ENCODE results near the gene ABCD1.

Gene ABCD1

DNA sequence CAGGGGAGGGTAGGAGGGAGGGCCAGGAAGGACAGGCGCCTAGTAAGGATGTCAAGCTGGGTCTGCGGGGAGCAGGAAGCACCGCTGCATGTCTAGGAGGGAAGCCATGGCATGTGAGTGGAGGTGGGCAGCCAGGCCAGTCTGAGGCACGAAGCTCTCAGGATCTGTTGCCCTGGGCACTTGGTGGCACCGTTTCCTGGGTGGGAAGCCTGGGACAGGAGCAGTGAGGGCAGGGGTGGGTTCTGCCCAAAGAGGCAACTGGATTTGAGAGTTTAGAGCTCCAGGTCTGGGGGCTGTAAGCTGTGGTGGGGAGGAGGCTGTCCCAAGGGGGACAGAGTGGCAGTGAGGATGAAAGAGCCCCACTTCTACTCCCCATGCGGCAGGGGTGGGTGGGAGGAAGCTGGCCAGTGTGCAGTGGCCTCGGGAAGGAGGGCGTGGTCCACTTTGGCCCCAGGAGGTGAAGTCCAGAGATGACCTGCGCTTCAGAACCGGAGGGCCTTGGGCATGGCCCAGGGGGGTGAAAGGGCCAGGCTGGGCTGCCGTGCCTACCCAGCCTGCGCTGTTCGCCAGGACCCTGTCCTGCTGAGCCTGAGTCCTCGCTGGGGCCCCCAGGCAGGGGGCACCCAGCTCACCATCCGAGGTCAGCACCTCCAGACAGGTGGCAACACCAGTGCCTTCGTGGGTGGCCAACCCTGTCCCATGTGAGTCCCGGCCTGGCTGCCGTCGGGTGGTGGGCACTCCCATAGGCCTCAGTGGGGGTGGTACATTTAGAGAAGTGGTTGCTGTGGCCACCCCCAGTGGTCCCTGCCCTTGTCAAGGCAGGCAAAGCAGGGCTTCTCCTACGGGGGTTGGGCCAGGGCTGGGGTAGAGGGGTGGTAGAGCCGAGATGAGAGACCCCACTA lies 47.9 kb downstream of the ABCD1 start:
- DNase-seq (ENCODE audit: low spot score) = no peak

DNA sequence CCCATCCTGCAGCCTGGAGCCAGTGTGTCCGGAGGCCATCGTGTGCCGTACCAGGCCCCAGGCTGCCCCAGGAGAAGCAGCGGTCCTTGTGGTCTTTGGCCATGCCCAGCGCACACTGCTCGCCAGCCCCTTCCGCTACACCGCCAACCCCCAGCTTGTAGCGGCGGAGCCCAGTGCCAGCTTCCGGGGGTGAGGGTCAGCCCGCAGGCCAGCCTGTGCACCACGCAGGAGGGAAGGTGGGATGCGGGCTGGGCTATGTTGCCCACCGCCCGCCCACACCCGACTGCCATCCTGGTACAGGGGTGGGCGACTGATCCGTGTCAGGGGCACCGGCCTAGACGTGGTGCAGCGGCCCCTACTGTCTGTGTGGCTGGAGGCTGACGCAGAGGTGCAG lies 48.6 kb downstream of the ABCD1 start:
- TF ChIP-seq, protein P1, sequence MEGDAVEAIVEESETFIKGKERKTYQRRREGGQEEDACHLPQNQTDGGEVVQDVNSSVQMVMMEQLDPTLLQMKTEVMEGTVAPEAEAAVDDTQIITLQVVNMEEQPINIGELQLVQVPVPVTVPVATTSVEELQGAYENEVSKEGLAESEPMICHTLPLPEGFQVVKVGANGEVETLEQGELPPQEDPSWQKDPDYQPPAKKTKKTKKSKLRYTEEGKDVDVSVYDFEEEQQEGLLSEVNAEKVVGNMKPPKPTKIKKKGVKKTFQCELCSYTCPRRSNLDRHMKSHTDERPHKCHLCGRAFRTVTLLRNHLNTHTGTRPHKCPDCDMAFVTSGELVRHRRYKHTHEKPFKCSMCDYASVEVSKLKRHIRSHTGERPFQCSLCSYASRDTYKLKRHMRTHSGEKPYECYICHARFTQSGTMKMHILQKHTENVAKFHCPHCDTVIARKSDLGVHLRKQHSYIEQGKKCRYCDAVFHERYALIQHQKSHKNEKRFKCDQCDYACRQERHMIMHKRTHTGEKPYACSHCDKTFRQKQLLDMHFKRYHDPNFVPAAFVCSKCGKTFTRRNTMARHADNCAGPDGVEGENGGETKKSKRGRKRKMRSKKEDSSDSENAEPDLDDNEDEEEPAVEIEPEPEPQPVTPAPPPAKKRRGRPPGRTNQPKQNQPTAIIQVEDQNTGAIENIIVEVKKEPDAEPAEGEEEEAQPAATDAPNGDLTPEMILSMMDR (IDR thresholded peaks at IDR 0.05; ENCODE audit: extremely low read depth, missing control alignments) = no peak
- no peak for DNase-seq (ENCODE audit: low spot score)

More for the DNA sequence above, 47.9 kb downstream of the ABCD1 start:
- TF ChIP-seq, protein P1 (IDR thresholded peaks at IDR 0.05; ENCODE audit: extremely low read depth, missing control alignments) = no peak

DNA sequence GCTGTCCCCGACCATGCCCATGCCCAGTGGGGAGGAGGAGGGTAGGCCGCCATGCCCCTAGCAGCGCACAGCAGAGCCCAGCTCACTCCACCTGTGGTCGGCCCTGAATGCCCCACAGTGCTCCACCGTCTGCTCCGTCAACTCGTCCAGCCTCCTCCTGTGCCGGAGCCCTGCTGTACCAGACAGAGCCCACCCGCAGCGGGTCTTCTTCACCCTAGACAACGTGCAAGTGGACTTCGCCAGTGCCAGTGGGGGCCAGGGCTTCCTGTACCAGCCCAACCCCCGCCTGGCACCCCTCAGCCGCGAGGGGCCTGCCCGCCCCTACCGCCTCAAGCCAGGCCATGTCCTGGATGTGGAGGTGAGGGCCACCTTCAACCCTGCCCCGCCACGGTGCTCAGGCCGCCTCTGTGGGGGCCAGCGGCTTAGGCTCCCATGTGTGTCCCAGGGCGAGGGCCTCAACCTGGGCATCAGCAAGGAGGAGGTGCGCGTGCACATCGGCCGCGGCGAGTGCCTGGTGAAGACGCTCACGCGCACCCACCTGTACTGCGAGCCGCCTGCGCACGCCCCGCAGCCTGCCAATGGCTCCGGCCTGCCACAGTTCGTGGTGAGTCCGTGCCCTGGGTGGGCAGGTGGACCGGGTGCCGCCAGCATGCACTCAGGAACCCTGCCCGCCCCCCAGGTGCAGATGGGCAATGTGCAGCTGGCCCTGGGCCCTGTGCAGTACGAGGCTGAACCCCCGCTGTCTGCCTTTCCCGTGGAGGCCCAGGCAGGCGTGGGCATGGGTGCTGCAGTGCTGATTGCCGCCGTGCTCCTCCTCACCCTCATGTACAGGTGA lies 49.3 kb downstream of the ABCD1 start:
- TF ChIP-seq, protein P1 (IDR thresholded peaks at IDR 0.05; ENCODE audit: extremely low read depth, missing control alignments) = no peak
- DNase-seq (ENCODE audit: low spot score) = no peak

DNA sequence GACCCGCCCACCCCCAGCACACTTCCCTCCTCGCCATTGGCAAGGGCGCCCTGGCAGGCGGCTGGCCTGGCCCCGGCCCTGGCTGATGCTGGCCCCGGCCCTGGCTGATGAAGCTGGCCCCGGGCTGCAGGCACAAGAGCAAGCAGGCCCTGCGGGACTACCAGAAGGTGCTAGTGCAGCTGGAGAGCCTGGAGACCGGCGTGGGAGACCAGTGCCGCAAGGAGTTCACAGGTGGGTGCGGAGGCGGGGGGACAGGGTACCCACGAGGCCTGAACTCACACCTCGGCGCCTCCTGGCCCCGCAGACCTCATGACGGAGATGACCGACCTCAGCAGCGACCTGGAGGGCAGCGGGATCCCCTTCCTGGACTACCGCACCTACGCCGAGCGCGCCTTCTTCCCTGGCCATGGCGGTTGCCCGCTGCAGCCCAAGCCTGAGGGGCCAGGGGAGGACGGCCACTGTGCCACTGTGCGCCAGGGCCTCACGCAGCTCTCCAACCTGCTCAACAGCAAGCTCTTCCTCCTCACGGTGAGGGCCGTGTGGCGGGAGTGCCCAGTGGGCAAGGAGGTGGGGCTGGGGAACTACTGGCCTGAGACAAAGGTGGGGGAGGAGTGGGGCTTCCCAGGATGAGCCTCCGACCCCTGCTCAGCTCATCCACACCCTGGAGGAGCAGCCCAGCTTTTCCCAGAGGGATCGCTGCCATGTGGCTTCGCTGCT lies 50.1 kb downstream of the ABCD1 start:
- TF ChIP-seq, protein P1 (IDR thresholded peaks at IDR 0.05; ENCODE audit: extremely low read depth, missing control alignments) = no peak
- DNase-seq (ENCODE audit: low spot score) = no peak

DNA sequence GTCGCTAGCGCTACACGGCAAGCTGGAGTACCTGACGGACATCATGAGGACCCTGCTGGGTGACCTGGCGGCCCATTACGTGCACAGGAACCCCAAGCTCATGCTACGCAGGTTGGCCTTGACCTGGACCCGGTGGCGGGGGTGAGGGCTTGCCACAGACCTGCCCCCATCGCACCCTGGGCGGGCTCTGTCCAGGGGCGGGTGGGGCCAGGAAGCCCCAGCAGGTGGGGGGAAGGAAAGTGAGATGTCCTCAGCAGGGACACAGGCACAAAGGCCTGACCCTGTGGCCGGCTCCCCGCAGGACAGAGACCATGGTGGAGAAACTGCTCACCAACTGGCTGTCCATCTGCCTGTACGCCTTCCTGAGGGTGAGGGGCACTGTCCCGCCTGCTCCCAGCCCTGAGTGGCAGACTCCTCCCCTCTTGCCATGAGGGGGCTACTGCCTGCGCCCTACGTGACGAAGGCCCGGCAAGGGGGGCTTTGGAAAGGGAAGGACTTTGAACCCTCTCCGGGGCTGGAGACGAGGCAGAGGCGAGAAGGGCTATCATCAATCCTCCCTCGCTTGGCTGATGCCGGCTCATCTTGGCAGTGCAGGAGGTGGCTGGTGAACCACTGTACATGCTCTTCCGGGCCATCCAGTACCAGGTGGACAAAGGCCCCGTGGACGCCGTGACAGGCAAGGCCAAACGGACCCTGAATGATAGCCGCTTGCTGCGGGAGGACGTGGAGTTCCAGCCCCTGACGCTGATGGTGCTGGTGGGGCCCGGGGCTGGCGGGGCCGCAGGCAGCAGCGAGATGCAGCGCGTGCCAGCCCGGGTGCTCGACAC lies 50.9 kb downstream of the ABCD1 start:
- no peak for DNase-seq (ENCODE audit: low spot score)
- TF ChIP-seq, protein P1 (IDR thresholded peaks at IDR 0.05; ENCODE audit: extremely low read depth, missing control alignments) = no peak

DNA sequence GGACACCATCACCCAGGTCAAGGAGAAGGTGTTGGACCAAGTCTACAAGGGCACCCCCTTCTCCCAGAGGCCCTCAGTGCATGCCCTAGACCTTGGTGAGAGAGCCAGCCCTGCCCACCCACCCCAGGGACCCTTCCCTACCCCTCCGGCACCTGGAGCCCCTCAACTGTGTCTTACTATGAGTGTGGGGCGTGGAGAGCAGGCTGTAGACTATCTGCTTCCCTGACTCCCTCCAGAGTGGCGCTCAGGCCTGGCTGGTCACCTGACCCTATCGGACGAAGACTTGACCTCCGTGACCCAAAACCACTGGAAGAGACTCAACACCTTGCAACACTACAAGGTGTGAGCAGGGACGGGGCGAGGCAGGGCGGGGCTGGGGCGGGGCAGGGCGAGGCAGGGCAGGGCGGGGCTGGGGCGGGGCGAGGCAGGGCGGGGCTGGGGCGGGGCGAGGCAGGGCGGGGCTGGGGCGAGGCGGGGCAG lies 51.5 kb downstream of the ABCD1 start:
- TF ChIP-seq, protein P1 (IDR thresholded peaks at IDR 0.05; ENCODE audit: extremely low read depth, missing control alignments) = no peak
- DNase-seq (ENCODE audit: low spot score) = peak; percentile 26
